Adrenal gland (tissue), 5 donors: ENCODE data around the gene PTGIR.

Experiments
- POLR2A ChIP-seq, 2 donors: fragments of 450-650 bp; IDR thresholded peaks; one replicate each; pipeline ENCODE4 v1.6.1; 2017; ENCODE audit warnings: antibody characterized with exemption in 2 of 2, mild to moderate bottlenecking in 2 of 2, moderate library complexity in 1 of 2
- TF ChIP-seq, protein P1 (sequence below), 6 experiments: fragments of 450-650 bp in 4 of 6; fragments of 200-600 bp in 2 of 6; sonication (generic) in 1 of 6; IDR thresholded peaks; 1 replicate in 5 of 6; 2 replicates in 1 of 6; pipeline versions ENCODE4 v1.5.1 to v1.8.0; 2016 to 2021; ENCODE audit warnings: antibody characterized with exemption in 6 of 6, mild to moderate bottlenecking in 2 of 6, moderate library complexity in 1 of 6
- donor health status: DM: no; HTN: no; CAD: no.

DNA sequence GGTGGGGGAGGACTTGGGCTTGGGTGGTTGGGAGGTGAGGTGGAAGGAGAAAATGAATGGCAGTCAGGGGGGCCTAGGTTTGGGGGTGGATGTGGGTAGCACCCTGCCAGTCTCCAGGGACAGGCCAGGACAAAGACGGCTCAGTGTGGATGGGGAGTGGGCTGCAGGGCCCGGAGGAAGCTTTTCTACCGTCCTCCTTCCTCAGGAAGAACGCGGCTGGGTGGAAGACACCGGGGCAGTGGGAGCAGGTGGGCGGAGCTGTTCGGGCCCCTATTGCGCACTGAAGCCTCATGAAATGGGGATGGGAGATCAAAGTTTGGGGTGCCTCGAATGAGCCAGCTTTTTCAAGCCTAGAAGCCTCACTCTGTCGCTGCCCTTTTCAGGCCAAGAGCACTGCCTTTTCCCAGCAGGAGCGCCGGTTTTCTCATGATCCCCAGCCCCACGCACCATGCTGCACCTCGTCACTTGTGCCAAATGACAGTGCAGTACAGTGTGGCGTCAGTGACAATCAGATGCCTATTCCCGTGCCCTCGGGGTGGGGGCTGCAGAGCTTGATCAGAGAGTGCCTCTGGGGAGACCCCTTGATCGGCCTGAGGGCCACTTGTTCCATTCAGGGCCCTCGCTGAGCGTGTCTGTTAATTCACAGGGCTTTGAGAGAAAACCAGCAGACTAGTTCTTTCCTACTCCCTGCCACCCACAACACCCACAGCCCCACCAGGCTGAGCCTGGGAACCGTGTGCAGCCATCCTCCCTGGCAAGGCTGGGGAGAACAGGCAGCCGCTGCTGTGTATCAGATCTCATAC is 22.3 kb downstream of the PTGIR start:
- TF ChIP-seq, protein P1, sequence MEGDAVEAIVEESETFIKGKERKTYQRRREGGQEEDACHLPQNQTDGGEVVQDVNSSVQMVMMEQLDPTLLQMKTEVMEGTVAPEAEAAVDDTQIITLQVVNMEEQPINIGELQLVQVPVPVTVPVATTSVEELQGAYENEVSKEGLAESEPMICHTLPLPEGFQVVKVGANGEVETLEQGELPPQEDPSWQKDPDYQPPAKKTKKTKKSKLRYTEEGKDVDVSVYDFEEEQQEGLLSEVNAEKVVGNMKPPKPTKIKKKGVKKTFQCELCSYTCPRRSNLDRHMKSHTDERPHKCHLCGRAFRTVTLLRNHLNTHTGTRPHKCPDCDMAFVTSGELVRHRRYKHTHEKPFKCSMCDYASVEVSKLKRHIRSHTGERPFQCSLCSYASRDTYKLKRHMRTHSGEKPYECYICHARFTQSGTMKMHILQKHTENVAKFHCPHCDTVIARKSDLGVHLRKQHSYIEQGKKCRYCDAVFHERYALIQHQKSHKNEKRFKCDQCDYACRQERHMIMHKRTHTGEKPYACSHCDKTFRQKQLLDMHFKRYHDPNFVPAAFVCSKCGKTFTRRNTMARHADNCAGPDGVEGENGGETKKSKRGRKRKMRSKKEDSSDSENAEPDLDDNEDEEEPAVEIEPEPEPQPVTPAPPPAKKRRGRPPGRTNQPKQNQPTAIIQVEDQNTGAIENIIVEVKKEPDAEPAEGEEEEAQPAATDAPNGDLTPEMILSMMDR (IDR thresholded peaks at IDR 0.05) = no peak
- peak in 1 of 2 donors; percentile 26 for TF ChIP-seq POLR2A (IDR thresholded peaks at IDR 0.05)
